DND-41 (cell line): ENCODE results near the gene VSX1.

Experiments used
- CTCF ChIP-seq: IDR thresholded peaks from 2 replicates; pipeline ENCODE4 v1.5.1; 2012; ENCODE audit warnings: borderline replicate concordance, low read length, moderate library complexity, mild to moderate bottlenecking; ENCODE audit not compliant: poor library complexity, severe bottlenecking; ENCODE audit errors: extremely low read depth
- EZH2 ChIP-seq: IDR thresholded peaks from 3 replicates; pipeline ENCODE4 v1.6.1; 2012; ENCODE audit warnings: borderline replicate concordance, low read depth, mild to moderate bottlenecking, moderate library complexity, low read length, inconsistent platforms; ENCODE audit not compliant: severe bottlenecking

GRCh38 chr20:25038591-25039015 lies 43.3 kb downstream of the VSX1 start:
- TF ChIP-seq CTCF (no peak), EZH2 (no peak)
